Stomach (tissue), 9 donors: ENCODE measurements around the gene CBX7. TPM values are rescaled to one million over a fixed set of nuclear protein-coding genes. Genes with fewer than 3 reads are reported as not detected.
A peak's percentile ranks its signal among the peaks of the same experiment; 100 is the strongest.

Experiments
- DNase-seq, 2 donors: peaks; one replicate each; pipeline versions ENCODE4 v3.0.0 to v3.0.0-alpha.2; 2013 to 2019
- H3K27ac ChIP-seq, 5 donors: fragments of 200-600 bp in 4 of 5; sonication (generic) in 4 of 5; one replicate each; pipeline ENCODE4 v1.5.1; 2013 to 2019; ENCODE audit warnings: mild to moderate bottlenecking in 1 of 5, moderate library complexity in 1 of 5
- H3K27me3 ChIP-seq, 3 donors: fragments of 200-600 bp; sonication (generic); one replicate each; pipeline ENCODE4 v1.5.1; 2017 to 2019; ENCODE audit warnings: mixed run types in 1 of 3
- H3K36me3 ChIP-seq, 4 donors: fragments of 200-600 bp; sonication (generic); 1 replicate in 3 of 4; 2 replicates in 1 of 4; pipeline ENCODE4 v1.5.1; 2016 to 2019
- H3K4me1 ChIP-seq, 4 donors: fragments of 200-600 bp; sonication (generic); one replicate each; pipeline ENCODE4 v1.5.1; 2016 to 2019
- H3K4me3 ChIP-seq, 4 donors: fragments of 200-600 bp; sonication (generic) in 3 of 4; one replicate each; pipeline ENCODE4 v1.5.1; 2016 to 2019; ENCODE audit warnings: mild to moderate bottlenecking in 1 of 4
- H3K9me3 ChIP-seq, 4 donors: fragments of 200-600 bp; sonication (generic); one replicate each; pipeline ENCODE4 v1.5.1; 2016 to 2019
- EP300 ChIP-seq: sonication (generic); formaldehyde crosslinking; IDR thresholded peaks from one replicate; pipeline ENCODE4 v1.6.1; 2017; ENCODE audit warnings: antibody characterized with exemption
- POLR2A ChIP-seq, 4 donors: fragments of 450-650 bp; IDR thresholded peaks; one replicate each; pipeline ENCODE4 v1.6.1; 2016; ENCODE audit warnings: antibody characterized with exemption in 4 of 4, control low read depth in 2 of 4, mild to moderate bottlenecking in 1 of 4, moderate library complexity in 1 of 4
- POLR2AphosphoS5 ChIP-seq, 3 donors: sonication (generic); formaldehyde crosslinking; IDR thresholded peaks; one replicate each; pipeline ENCODE4 v1.6.1; 2016; ENCODE audit warnings: antibody characterized with exemption in 3 of 3
- WGBS, 5 donors: extraction: QIAGEN DNeasy Blood & Tissue Kit in 3 of 5; methylation state at CpG; one replicate each; pipeline versions ENCODE4 v1.1.5 to v1.1.7; 2013 to 2018; 5-methylcytosine and 5-hydroxymethylcytosine counted together
- intact Hi-C: fragments of 100-400 bp; cut with DNase I; formaldehyde crosslinking; loops from one replicate; pipeline ENCODE4 v1.15.1; 2023; ENCODE audit warnings: low total_unique reads
- polyA plus RNA-seq, 3 donors: library from polyadenylated mRNA; stranded (reverse); fragments of 200-250 nt; gene quantifications; one replicate each; pipeline ENCODE4 v1.2.3, GENCODE V29; 2013
- total RNA-seq, 5 donors: library from RNA; depleted of rRNA; stranded (reverse); fragments of >200 nt; gene quantifications; one replicate each; pipeline versions ENCODE4 v1.1.0 to v1.2.3, GENCODE V29; 2014 to 2016
- TF ChIP-seq, protein P1 (sequence below), 7 experiments: fragments of 450-650 bp in 4 of 7; fragments of 200-600 bp in 3 of 7; sonication (generic) in 3 of 7; IDR thresholded peaks; one replicate each; pipeline ENCODE4 v1.5.1; 2016 to 2019; ENCODE audit warnings: antibody characterized with exemption in 7 of 7, control low read depth in 2 of 7, mild to moderate bottlenecking in 1 of 7
- donor health status: healthy with polysubstance abuse.
- donor health status: Bipolar disorder and iron deficiency.
- donor health status: healthy.

The CBX7 gene
- total and polyA plus RNA-seq, 8 donors, result 10.1 to 84.6 (median 29.7) TPM

DNA sequence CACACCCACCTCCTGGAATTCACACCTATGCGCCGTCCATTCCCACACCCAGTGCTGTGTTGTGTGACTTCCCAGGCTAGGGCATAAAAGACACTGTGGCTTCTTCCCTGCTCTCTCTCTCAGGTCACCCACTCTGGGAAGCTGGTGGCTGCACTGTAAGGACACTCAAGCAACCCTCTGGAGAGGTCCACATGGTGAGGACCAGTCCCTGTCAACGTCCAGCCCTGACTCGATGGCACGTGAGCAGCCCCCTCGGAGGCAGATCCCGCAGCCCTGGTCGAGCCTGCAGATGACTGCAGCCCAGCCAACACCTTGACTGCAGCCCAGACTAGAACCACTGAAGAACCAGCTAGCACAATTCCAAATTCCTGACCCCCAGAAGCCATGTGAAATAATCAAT is 16.2 kb downstream of the CBX7 start:
- Histone ChIP-seq H3K27ac (no peak overlapping the region), H3K27me3 (no peaks in the 10 kb centered on the region), H3K4me3 (no peak overlapping the region), H3K36me3 (peaks cover 13 to 75% (median 62%) of the 10 kb centered on the region in 4 donors), H3K4me1 (peaks cover 0 to 21% (median 13%) of the 10 kb centered on the region in 4 donors), H3K9me3 (no peaks in the 10 kb centered on the region)
- intact Hi-C loops, result no loop called here
- DNase-seq, result no peak
- TF ChIP-seq EP300 (no peak), POLR2A (IDR thresholded peaks at IDR 0.05) (no peak), POLR2AphosphoS5 (IDR thresholded peaks at IDR 0.05) (no peak)
- TF ChIP-seq, protein P1, sequence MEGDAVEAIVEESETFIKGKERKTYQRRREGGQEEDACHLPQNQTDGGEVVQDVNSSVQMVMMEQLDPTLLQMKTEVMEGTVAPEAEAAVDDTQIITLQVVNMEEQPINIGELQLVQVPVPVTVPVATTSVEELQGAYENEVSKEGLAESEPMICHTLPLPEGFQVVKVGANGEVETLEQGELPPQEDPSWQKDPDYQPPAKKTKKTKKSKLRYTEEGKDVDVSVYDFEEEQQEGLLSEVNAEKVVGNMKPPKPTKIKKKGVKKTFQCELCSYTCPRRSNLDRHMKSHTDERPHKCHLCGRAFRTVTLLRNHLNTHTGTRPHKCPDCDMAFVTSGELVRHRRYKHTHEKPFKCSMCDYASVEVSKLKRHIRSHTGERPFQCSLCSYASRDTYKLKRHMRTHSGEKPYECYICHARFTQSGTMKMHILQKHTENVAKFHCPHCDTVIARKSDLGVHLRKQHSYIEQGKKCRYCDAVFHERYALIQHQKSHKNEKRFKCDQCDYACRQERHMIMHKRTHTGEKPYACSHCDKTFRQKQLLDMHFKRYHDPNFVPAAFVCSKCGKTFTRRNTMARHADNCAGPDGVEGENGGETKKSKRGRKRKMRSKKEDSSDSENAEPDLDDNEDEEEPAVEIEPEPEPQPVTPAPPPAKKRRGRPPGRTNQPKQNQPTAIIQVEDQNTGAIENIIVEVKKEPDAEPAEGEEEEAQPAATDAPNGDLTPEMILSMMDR (IDR thresholded peaks at IDR 0.05), result no peak
- whole genome bisulfite sequencing, 5 donors, result 89 to 100% (median 92%) methylated on average over 2 to 8 of the region's 8 CpGs

DNA sequence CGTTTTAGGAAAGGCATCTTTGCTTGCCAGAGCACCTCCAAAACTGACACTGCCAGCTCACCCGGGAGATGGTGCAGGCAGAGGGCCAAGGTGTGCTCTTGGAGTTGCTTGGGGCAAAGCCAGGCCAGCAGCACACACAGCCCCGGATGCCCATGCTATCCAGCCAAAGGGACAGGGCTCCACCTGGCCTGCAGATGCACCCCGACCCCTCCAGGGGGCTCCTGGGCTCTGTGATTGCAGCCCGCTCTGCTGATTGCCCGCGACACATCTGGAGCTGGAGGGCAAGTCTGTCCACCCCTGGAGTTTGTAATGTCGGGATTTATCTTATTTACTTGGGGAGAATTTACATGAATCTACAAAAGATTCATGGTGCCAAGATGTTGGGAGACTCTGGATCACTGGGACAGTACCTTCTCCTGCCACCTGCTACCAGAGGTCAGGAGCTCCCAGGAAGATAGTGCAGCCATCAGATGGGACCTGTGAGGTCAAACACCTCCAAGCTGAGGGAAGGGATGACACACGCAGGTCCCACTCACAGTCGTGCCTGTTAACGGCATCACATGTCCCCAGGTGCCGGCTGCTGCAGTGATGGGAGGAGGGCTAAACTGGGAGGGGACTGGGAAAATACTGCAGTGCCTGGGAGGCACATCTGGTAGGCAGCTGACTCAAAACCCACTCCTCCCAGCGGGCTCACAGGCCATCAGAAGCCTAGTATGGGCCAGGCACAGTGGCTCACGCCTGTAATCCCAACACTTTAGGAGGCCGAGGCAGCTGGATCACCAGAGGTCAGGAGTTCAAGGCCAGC is 17.2 kb downstream of the CBX7 start:
- intact Hi-C loops, result no loop called here
- H3K9me3 ChIP-seq, result no peaks in the 10 kb centered on the region
- no peaks in the 10 kb centered on the region for H3K27me3 ChIP-seq
- 51 to 57% (median 51%) methylated on average over 13 to 15 of the region's 15 CpGs for WGBS, 5 donors
- H3K36me3 ChIP-seq, result peaks cover 13 to 69% (median 54%) of the 10 kb centered on the region in 4 donors
- peaks cover 0 to 29% (median 18%) of the 10 kb centered on the region in 4 donors for H3K4me1 ChIP-seq
- TF ChIP-seq, protein P1 (IDR thresholded peaks at IDR 0.05), result peak in 4 of 7 experiments; percentile 14 to 34 (median 32)
- no peak for TF ChIP-seq EP300
- no peak overlapping the region for H3K4me3 ChIP-seq
- H3K27ac ChIP-seq, result peak overlapping the region in 1 of 5 donors; percentile 7
- DNase-seq, result peak in 1 of 2 donors; percentile 76

DNA sequence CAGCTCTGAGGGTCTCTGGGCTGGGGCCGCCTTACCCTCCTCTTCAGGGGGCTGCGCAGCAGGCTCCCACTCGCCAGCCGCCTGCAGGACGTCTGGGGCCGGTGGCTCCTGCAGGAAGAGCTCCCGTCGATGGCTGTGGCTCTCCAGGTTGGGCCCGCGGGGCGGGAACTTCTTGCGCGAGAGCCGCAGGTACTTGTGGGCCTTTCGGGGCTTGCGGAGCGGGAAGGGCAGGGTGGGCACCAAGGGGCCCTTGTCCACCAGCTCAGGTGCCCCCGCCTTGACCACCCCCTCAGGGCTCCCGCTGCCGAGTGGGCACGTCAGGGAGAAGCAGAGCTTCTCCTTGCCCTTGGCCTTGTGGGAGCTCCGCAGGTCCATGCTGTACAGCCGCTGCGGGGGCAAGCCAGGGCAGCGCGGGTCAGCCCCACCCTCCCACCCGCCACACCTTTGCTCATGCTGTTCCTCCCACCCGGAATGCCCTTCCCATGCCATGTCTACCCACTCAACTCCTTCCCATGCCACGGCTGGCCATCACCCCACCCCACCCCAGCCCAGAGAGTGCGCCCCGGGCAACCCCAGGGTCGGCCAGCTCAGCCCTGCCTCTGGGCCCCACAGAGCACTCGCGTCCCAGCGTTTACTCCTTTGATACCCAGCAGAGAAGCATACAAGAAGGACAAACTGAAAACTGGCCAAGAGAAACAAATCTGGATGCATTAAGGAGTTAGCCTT is 18.0 kb downstream of the CBX7 start:
- WGBS, 5 donors, result 79 to 91% (median 91%) methylated on average over 16 to 35 of the region's 35 CpGs

DNA sequence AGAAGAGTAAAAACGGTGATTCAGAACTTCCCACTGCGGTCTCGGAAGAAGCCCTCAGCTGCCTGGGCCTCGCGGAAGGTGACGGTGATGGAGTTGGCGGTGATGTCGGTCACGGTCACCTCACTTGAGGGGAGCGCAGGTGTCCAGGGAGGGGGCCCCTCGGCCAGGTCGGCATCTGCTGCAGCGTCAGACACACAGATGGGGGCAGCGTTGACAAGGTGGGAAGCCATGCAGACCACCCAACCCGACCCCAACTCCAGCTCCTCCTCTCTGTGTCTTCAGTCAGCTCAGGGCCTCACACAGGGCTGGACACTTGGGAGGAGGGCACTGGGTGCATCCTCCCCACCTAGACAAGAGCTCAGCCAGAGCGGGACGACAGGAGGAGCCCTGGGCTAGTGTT is 18.6 kb downstream of the CBX7 start:
- no peaks in the 10 kb centered on the region for H3K27me3 ChIP-seq
- TF ChIP-seq POLR2A (IDR thresholded peaks at IDR 0.05) (no peak), POLR2AphosphoS5 (IDR thresholded peaks at IDR 0.05) (no peak), EP300 (no peak)
- TF ChIP-seq, protein P1 (IDR thresholded peaks at IDR 0.05), result no peak
- peaks cover 0 to 29% (median 18%) of the 10 kb centered on the region in 4 donors for H3K4me1 ChIP-seq
- H3K27ac ChIP-seq, result no peak overlapping the region
- H3K9me3 ChIP-seq, result no peaks in the 10 kb centered on the region
- 88 to 95% (median 93%) methylated on average over 14 to 17 of the region's 17 CpGs for WGBS, 5 donors
- peaks cover 9 to 72% (median 51%) of the 10 kb centered on the region in 4 donors for H3K36me3 ChIP-seq
- intact Hi-C loops, result no loop called here
- DNase-seq, result no peak
- no peak overlapping the region for H3K4me3 ChIP-seq

More for the DNA sequence above, 18.0 kb downstream of the CBX7 start:
- no peak overlapping the region for H3K4me3 ChIP-seq
- no peaks in the 10 kb centered on the region for H3K9me3 ChIP-seq
- intact Hi-C loops, result no loop called here
- TF ChIP-seq POLR2AphosphoS5 (IDR thresholded peaks at IDR 0.05), result no peak
- no peak for TF ChIP-seq EP300
- TF ChIP-seq, protein P1 (IDR thresholded peaks at IDR 0.05), result no peak
- H3K36me3 ChIP-seq, result peaks cover 9 to 76% (median 55%) of the 10 kb centered on the region in 4 donors
- no peak for DNase-seq
- H3K27me3 ChIP-seq, result no peaks in the 10 kb centered on the region
- no peak overlapping the region for H3K27ac ChIP-seq
- peaks cover 0 to 29% (median 18%) of the 10 kb centered on the region in 4 donors for H3K4me1 ChIP-seq
